Urothelium cell line (cell line): ENCODE results near the gene POLR3B.
"Not testable (repeated sequence)": the region's sequence is repeated elsewhere in the genome, so short reads cannot be mapped to it uniquely, and the experiment has no call there.

Experiments used
- DNase-seq: peaks from one replicate; pipeline ENCODE4 v3.0.0; 2011; ENCODE audit warnings: low spot score, mixed read lengths
- FAIRE-seq: peaks from 2 replicates; lab custom pipeline; 2011; peaks lifted over from hg19 to GRCh38; lab: Jason Lieb, UNC

Gene POLR3B

DNA sequence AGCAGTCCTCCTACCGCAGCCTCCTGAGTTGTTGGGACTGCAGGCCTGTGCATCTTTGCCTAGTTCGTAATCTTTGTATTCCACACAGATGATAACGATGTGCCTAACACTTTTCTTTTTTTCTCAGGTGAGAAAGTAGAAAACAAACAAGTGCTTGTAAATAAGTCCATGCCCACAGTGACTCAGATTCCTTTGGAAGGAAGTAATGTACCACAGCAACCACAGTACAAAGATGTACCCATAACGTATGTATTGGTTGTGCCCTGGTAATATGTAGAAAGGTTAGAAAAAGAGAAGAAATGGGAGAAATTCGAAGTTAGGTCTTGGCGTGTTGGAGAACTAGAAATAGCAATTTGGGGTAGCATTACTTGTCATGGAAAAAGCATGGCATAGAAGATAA is 101.6 kb downstream of the POLR3B start:
- DNase-seq: no peak

DNA sequence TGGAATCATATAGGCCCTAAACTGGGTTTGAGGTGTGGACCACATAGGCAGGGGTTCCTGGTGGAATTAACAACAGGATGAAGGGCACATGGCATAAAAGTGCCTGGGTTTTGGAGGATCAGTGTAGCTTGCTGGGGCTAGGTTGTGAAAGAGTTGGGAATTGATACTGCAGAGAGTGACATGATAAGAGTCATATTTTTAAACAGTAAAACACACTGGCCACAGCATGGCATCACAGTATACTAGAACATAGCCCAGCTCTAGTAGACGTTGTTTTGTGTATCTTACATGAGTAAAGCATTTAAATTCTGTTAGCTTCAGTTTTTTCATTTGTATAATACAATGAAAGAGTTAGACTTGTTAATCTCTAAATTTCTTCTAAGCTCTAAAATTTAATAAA is 102.0 kb downstream of the POLR3B start:
- FAIRE-seq: no peak
- no peak for DNase-seq

More for the DNA sequence above, 101.6 kb downstream of the POLR3B start:
- FAIRE-seq: no peak

DNA sequence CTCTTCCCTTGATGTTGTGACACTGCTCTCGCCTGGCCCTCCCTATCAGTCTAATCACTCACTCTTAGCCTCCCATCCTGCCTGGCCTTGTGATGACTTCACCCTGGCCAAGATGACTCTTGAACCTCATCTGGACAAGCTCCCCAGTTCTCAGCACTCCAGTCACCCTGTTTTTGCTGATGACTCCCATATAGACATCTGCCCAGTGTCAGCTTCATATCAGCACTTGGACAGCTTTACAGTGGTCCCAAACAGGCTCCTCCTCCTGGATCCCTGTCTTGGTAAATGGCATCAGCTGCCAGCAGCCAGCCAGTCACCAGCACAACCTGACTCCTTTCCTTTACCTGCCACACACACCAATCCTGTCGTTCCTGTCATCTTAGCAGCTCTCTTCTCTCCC is 104.2 kb downstream of the POLR3B start:
- no peak for FAIRE-seq
- DNase-seq: no peak

GRCh38 chr12:106465605-106466004 is 108.1 kb downstream of the POLR3B start:
- FAIRE-seq, DNase-seq: not testable (repeated sequence)

- DNase-seq, FAIRE-seq: not testable (repeated sequence)
Measured at GRCh38 chr12:106475662-106476061, 118.1 kb downstream of the POLR3B start.

DNA sequence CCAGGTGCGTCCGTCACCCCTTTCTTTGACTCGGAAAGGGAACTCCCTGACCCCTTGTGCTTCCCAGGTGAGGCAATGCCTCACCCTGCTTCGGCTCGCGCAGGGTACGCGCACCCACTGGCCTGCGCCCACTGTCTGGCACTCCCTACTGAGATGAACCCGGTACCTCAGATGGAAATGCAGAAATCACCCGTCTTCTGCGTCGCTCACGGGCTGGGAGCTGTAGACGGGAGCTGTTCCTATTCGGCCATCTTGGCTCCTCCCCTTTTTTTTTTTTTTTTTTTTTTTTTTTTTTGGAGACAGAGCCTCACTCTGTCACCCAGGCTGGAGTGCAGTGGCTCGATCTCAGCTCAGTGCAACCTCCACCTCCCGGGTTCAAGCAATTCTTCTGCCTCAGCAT is 120.1 kb downstream of the POLR3B start:
- FAIRE-seq, DNase-seq: not testable (repeated sequence)

GRCh38 chr12:106480251-106480650 is 122.7 kb downstream of the POLR3B start:
- DNase-seq (no peak), FAIRE-seq (no peak)

GRCh38 chr12:106481246-106481645 is 123.7 kb downstream of the POLR3B start:
- DNase-seq (no peak), FAIRE-seq (no peak)

- FAIRE-seq: no peak
- no peak for DNase-seq
Measured at GRCh38 chr12:106487664-106488063, 130.1 kb downstream of the POLR3B start.

GRCh38 chr12:106488884-106489283 is 131.3 kb downstream of the POLR3B start:
- FAIRE-seq: no peak

DNA sequence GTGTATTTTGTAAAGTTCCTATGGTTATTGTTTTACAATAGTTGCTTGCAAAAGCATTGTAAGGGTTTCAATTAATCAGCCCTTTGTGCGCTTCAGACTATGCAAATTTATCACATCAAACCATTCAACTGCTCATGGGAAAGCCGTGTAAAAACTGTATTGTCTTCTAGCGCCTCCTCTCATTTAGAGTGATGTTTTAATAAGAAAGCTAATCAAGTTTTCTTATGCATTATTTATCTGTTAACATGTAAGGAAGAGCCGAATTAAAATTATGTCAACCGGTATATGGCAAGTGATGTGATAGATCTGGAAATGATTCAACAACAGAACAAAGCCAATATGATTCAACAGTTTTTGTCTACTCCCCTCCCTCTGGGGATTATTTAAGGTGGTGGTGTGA is 132.7 kb downstream of the POLR3B start:
- FAIRE-seq: no peak
- no peak for DNase-seq

More at GRCh38 chr12:106488884-106489283, 131.3 kb downstream of the POLR3B start:
- DNase-seq: no peak

DNA sequence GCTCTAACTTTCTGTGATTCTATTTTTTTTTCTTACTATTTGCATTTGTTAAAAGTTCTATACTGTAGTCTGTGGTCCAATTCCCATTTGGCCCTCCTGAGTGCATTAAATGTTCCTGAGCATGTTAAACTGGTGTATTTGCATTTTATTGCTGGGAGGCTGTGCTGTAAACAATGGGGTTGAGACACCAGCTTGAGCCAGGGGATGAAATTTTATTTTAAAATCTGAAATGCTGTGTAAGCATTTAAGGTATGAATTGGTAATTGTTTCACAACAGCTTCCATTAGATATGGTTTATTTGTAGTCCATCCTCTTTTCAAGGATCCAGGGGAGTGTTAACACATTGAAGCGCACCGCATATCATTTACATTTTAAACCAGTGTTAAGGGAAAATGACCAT is 135.3 kb downstream of the POLR3B start:
- DNase-seq: no peak
- no peak for FAIRE-seq

- no peak for DNase-seq
- FAIRE-seq: no peak
Measured at GRCh38 chr12:106493531-106493930, 136.0 kb downstream of the POLR3B start.

DNA sequence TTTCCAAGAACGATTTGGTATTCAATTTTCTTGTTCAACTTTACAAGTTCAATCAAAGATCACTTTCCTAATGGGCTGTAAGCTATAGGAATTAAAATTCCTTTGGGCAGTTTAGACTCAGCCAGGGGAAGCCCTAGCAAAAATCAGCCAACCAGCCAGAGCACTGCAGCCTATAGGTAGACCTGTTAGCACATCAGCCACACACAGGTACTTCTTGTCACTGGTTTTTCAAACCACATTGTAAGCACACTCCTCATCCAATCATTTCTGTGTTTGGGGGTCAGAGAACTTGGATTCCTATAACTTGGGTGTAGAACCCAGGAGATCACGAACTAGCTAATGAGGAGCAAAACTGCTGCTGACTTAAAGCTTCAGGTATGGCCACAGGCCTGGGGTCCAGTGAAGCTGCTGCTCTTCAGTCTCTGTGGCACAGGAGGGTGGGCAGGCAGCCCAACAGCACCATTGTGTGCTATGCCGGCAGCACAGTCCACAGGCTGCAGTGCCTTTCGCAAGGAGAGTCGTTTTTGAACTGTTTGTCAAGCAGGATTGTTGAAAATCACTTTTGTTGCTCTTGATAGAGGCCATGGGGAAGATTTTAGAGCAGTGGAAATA is 137.9 kb downstream of the POLR3B start:
- FAIRE-seq: no peak
- DNase-seq: no peak

DNA sequence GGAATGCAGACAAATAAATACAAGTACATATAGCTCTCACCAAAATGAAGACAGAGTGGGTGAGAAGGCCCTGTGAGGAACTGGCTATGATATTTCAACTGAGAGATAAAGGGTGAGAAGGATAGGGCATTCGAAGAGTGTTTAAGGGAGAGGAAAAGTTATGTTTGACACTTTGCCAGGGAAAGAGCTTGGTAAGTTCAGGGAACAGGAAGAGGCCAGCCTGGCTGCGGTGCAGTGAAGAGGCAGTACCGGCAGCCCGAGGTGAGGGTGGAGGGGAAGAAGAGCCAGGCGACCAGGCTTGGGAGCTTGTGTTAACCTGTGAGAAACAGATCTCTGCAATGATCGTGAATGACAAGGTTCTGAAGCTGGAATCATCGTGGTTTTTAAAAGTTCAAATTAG is 140.5 kb downstream of the POLR3B start:
- DNase-seq (no peak), FAIRE-seq (no peak)

GRCh38 chr12:106499628-106500027 is 142.1 kb downstream of the POLR3B start:
- FAIRE-seq: no peak
- DNase-seq: no peak

- FAIRE-seq (no peak), DNase-seq (no peak)
Measured at GRCh38 chr12:106506691-106507090, 149.1 kb downstream of the POLR3B start.

- DNase-seq (no peak), FAIRE-seq (no peak)
Measured at GRCh38 chr12:106508966-106509365, 151.4 kb downstream of the POLR3B start.

DNA sequence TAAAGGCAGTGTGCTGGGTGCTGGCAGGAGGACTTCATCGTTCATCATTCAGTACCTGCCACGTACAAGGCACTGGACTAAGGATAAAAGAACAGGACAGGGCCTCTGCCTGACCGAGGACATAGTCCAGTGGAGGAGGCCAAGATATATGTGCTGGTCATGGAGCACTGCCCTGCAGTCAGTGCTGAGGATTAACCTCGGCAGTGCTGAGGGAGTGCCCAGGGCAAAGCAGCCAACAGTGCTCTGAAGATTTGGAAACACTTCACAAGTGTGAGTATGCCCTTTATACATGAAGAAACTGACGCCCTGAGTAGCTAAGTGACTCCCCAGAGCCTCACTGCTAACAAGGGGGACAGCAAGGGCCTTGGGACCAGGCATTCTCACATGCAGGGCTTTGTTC is 153.8 kb downstream of the POLR3B start:
- FAIRE-seq: no peak

DNA sequence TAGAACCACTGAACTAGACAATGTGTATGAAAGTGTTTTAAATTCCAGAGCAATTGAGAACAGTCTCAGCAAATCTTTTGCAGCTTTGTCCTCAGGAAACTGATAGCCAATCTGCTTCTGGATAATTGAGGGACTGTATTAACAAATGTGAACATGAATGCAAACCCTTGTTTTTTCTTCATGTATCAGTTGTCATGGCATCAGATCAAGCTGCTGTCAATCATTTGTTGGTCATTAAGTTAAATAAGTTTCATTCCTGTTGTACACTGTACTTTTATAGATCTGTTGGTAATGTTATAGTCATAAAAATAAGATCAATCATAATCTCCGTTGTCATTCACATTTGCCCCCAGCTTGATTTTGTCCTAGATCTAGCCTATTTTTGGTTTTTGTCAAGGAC is 159.8 kb downstream of the POLR3B start:
- DNase-seq: no peak

More for the DNA sequence above, 153.8 kb downstream of the POLR3B start:
- DNase-seq: no peak

DNA sequence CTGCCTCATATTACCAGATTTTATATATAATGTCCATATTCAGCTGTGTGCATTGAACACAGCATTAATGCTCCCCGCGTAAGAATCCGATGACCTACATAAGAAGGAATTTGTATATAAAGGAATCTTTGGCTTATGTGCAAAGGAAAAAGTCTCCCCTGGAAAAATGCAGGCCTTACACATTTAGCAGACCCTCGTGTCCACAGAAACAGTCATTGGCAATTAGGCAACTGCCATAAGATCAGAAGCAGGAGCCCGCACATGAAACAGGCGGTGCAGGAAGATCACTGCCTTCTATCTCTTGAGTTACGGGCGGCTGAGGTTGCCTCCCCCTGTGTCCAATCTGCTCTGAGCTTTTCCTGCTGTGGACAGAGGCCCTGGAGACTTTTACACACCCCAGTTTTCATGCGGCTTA is 162.1 kb downstream of the POLR3B start:
- DNase-seq (no peak), FAIRE-seq (no peak)

More for the DNA sequence above, 159.8 kb downstream of the POLR3B start:
- FAIRE-seq: no peak

DNA sequence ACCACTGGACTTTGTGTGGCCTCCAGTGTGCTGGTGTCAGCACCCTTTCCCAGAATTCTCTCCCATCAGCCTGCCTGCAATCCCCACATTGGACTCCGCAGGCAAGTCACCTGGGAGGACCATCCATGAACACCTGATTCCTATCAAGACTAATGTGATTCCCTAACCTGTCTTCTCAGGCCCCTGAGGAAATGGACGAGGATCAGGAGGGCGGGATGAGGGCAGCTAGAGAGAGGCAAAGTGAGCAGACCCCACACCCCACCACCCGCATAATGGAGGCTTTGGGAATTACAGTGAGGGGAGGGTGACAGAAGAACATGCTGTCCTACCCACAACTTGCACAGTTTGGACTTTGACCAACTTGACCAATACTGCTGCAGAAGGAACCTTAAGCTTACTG is 164.4 kb downstream of the POLR3B start:
- DNase-seq: no peak
- FAIRE-seq: no peak

- no peak for FAIRE-seq
Measured at GRCh38 chr12:106522708-106523107, 165.2 kb downstream of the POLR3B start.

More at GRCh38 chr12:106522708-106523107, 165.2 kb downstream of the POLR3B start:
- DNase-seq: no peak
